ENCODE data around the gene P2RX5. TPM values are rescaled to one million over a fixed set of nuclear protein-coding genes. Genes with fewer than 3 reads are reported as not detected.

Gene P2RX5
- total RNA-seq, 2 donors from 2014 or later: 46.5 to 60.1 TPM

DNA sequence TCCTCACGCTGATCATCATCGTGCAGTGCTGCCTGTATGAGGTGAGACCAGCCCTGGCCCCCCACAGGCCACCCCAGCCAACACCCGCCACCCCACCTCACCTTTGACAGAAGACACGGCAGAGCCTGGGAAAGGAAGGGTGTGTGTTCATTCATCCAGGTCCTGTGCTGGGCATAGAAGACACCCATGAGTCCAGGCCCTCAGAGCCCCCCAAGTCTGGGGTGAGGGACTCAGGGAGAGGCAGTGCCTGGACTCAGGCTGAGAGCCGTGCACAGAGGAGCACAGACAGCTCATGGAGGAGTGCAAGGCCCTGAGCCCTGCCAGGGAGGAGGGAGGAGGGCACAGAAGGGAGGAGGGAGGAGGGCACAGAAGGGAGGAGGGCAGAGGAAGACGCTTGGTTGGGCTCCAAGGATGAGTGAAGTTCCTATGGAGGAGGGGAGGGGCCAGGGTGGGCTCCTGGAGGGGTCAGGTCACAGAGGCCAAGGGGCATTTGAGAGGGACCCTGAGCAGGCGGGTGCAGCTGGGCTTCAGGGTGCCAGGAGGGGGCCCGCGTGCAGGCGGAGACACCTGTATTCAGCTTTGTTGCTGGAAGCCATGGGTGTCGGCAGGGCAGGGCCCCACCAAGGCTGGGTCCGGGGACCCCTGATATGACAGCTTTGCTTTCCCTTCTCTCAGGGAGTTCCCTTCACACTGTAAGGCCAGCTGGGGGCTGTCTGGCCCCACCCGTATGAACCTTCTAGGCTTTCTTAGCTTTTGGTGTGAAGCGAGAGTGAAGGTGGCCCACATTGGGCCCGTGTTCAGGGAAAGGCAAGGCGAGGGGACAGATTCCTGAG, 39.0 kb downstream of the P2RX5 start:
- H3K27ac Mint-ChIP-seq: no peak overlapping the region
- ATAC-seq (replicated peaks in 1 of 2) (no peak), DNase-seq (no peak)
- no peaks in the 10 kb centered on the region for H3K36me3 Mint-ChIP-seq (ENCODE audit: insufficient read depth in 2 of 2)
- H3K4me1 Mint-ChIP-seq (ENCODE audit: low read depth): no peaks in the 10 kb centered on the region
- H3K27me3 Mint-ChIP-seq (ENCODE audit: low read depth): no peaks in the 10 kb centered on the region
- no peaks in the 10 kb centered on the region for H3K9me3 Mint-ChIP-seq
- no peak overlapping the region for H3K4me3 Mint-ChIP-seq

DNA sequence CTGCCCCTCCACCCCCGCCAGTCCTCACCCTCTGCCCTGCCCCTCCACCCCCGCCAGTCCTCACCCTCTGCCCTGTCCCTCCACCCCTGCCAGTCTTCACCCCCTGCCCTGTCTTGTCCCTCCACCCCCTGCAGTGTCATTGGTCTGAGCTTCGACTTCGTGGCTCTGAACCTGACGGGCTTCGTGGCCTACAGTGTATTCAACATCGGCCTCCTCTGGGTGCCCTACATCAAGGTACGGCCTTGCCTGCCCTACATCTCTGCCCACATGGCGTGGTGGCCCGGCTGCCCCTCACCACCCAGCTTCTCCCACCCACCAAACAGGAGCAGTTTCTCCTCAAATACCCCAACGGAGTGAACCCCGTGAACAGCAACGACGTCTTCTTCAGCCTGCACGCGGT, 39.6 kb downstream of the P2RX5 start:
- no peak for DNase-seq
- Mint-ChIP-seq H3K36me3 (ENCODE audit: insufficient read depth in 2 of 2) (no peaks in the 10 kb centered on the region), H3K27ac (no peak overlapping the region), H3K4me3 (no peak overlapping the region), H3K27me3 (ENCODE audit: low read depth) (no peaks in the 10 kb centered on the region), H3K4me1 (ENCODE audit: low read depth) (no peaks in the 10 kb centered on the region), H3K9me3 (no peaks in the 10 kb centered on the region)
- ATAC-seq (replicated peaks in 1 of 2): no peak

DNA sequence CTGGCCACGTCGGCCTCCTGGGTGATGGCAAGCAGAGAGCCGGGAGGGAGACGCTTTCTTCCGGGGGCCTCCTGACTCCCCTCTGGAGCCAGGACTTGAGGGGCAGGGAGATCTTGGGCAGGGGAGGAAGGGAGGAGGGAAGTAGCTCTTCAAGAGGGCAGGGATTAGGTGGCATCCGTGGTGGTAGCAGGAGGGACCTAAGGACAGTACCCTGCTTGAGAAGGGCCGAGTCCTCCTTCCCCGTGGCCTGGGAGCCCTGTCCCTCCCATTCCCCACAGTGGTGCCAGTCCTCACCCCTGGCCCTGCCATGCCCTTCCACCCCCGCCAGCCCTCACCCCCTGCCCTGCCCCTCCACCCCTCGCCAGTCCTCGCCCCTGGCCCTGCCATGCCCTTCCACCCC, 40.2 kb downstream of the P2RX5 start:
- no peak overlapping the region for H3K27ac Mint-ChIP-seq

DNA sequence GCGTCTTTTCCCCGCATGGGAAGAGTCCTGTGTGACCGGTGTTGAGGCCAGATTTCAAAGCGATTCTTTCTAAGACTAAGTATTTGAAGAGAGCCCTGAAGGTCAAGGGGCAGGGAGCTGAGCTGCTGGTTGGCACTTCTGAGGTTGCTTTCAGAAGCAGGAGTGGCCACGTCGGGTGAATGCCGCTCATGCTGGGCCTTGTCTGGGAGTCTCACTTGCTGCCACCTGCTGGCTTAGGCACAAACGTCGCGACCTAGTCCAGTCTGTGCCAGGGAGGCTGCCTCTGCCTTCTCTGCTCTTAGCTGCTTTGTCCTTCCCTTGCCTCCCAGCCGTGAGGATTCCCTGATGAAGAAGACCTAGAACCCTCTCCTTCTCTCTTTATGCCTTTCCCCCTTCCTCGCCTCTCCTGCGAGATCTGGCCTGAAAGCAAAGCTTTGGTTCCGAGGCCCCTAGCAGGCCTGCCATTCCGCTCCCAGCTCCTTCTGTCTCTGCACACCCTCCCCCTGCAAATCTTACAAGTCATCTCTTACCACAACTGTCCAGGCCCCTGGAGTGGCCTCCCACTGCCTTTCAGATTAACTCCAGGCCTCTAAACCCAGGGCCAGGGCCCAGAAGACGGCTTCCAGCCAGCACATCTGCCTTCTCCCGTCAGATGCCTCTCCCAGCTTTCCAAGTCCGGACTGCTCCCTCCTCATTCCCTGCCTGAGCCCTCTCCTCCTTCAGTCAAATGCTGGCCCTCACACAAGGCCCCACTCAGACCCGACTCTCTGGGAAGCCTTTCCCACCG, 48.0 kb downstream of the P2RX5 start:
- no peaks in the 10 kb centered on the region for H3K27me3 Mint-ChIP-seq (ENCODE audit: low read depth)
- no peaks in the 10 kb centered on the region for H3K9me3 Mint-ChIP-seq
- DNase-seq: peak; percentile 48 to 62
- ATAC-seq (replicated peaks in 1 of 2): peak; percentile 70 to 79
- H3K36me3 Mint-ChIP-seq (ENCODE audit: insufficient read depth in 2 of 2): peaks cover 0 to 5% of the 10 kb centered on the region in 2 donors
- H3K4me1 Mint-ChIP-seq (ENCODE audit: low read depth): peaks cover 20% of the 10 kb centered on the region
- H3K27ac Mint-ChIP-seq: no peak overlapping the region
- H3K4me3 Mint-ChIP-seq: no peak overlapping the region

More for the DNA sequence above, 40.2 kb downstream of the P2RX5 start:
- Mint-ChIP-seq H3K9me3 (no peaks in the 10 kb centered on the region), H3K27me3 (ENCODE audit: low read depth) (no peaks in the 10 kb centered on the region), H3K4me3 (no peak overlapping the region), H3K36me3 (ENCODE audit: insufficient read depth in 2 of 2) (no peaks in the 10 kb centered on the region), H3K4me1 (ENCODE audit: low read depth) (no peaks in the 10 kb centered on the region)
- no peak for DNase-seq
- no peak for ATAC-seq (replicated peaks in 1 of 2)

DNA sequence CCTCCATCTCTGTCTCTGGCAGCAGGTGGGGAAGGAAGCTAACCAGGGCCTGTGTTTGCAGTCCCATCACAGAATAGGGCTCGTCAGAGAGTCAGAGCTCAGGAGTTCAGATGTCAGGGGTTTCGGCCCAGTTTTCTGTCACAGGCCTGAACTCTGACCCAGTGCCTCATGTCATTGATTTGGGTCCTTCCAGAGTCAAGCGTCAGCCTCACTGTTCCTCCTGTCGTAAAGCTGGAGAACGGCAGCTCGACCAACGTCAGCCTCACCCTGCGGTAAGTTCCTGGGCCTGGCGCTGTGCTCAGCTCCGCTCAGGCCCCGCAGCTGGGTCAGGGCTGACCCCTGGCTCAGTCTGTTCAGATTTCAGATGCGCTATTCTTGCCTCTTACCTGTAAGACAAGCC, 48.7 kb downstream of the P2RX5 start:
- H3K27ac Mint-ChIP-seq: no peak overlapping the region
- H3K27me3 Mint-ChIP-seq (ENCODE audit: low read depth): no peaks in the 10 kb centered on the region
- H3K36me3 Mint-ChIP-seq (ENCODE audit: insufficient read depth in 2 of 2): peaks cover 0 to 5% of the 10 kb centered on the region in 2 donors
- no peaks in the 10 kb centered on the region for H3K9me3 Mint-ChIP-seq
- no peak for ATAC-seq (replicated peaks in 1 of 2)
- H3K4me1 Mint-ChIP-seq (ENCODE audit: low read depth): peaks cover 23% of the 10 kb centered on the region
- no peak overlapping the region for H3K4me3 Mint-ChIP-seq
- no peak for DNase-seq

DNA sequence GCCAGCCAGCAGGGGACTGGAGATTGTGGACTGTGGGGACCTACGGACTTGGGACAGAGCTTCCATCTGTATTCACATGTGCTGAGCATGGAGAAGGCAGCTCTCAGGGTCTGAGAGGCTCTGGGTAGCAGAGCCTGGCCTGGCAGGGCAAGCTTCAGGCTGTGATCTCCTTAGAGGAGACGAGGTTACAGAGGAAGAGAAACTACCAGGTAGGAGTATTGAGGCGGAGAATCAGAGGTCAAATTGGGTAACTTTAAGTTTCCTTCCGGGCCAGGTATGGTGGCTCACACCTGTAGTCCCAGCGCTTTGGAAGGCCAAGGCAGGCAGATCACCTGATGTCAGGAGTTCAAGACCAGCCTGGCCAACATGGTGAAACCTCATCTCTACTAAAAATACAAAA, 50.6 kb downstream of the P2RX5 start:
- Mint-ChIP-seq H3K9me3 (no peaks in the 10 kb centered on the region), H3K4me3 (no peak overlapping the region), H3K27me3 (ENCODE audit: low read depth) (no peaks in the 10 kb centered on the region), H3K36me3 (ENCODE audit: insufficient read depth in 2 of 2) (peaks cover 2 to 5% of the 10 kb centered on the region in 2 donors), H3K27ac (no peak overlapping the region), H3K4me1 (ENCODE audit: low read depth) (peaks cover 40% of the 10 kb centered on the region)
- ATAC-seq (replicated peaks in 1 of 2): no peak
- DNase-seq: no peak

DNA sequence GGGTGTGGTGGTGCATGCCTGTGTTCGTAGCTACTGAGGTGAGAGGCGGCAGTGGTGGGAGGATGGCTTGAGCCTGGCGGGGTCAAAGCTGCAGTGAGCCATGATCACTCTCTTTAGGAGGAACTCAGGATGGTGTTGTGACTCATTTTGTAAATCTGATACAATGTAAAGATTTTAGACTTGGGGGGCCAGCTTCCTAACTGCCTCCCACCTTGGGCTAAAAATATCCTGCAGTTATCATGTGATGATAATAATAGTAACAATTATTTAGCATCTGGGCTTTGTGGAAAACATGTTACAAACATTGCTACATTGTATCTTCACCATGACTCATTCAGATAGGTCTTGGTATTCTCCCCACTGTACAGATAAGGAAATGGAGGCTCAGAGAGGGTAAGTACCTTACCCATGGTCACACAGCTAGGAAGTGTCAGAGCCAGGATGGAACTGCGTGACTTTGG, 52.0 kb downstream of the P2RX5 start:
- H3K27ac Mint-ChIP-seq: no peak overlapping the region
- H3K4me3 Mint-ChIP-seq: no peak overlapping the region
- peaks cover 48% of the 10 kb centered on the region for H3K4me1 Mint-ChIP-seq (ENCODE audit: low read depth)
- peak in 1 of 2 donors; percentile 16 for DNase-seq
- no peaks in the 10 kb centered on the region for H3K27me3 Mint-ChIP-seq (ENCODE audit: low read depth)
- H3K36me3 Mint-ChIP-seq (ENCODE audit: insufficient read depth in 2 of 2): peaks cover 2% of the 10 kb centered on the region in 2 donors
- peak; percentile 29 to 33 for ATAC-seq (replicated peaks in 1 of 2)
- H3K9me3 Mint-ChIP-seq: no peaks in the 10 kb centered on the region

DNA sequence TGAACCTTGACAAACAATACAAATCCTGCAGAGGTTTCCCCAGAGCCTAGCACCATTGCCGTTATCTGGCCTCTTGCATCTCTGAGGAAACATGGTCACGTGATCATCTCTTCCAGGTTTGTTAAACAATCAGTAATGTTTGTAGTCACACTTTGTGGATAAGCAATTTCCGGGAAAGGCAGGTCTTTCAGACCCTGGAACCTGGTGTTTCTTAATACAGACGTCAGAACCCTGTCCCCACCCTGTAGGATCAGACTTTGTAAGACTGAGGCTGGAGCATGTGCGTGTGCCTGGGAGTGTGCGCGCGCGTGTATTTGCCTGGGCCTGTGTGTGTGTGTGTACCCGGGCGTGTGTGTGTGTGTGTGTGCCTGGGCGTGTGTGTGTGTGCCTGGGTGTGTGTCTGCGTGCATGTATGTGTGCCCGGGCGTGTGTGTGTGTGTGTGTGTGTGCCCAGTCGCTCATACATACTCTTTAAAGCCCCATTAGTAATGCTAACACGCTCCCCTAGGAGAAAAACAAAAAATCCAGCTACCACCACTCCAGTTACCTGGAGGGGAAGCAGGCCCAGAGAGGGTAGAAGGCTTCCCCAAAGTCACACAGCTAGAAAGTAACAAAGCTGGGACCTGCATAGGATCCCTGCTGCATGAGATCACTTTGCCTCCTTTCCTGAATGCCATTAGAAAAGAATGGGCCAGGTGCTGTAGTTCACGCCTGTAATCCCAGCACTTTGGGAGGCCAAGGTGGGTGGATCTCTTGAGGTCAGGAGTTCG, 54.1 kb downstream of the P2RX5 start:
- Mint-ChIP-seq H3K4me1 (ENCODE audit: low read depth) (peaks cover 66% of the 10 kb centered on the region), H3K36me3 (ENCODE audit: insufficient read depth in 2 of 2) (peaks cover 2% of the 10 kb centered on the region in 2 donors), H3K27ac (peak overlapping the region; percentile 52)

DNA sequence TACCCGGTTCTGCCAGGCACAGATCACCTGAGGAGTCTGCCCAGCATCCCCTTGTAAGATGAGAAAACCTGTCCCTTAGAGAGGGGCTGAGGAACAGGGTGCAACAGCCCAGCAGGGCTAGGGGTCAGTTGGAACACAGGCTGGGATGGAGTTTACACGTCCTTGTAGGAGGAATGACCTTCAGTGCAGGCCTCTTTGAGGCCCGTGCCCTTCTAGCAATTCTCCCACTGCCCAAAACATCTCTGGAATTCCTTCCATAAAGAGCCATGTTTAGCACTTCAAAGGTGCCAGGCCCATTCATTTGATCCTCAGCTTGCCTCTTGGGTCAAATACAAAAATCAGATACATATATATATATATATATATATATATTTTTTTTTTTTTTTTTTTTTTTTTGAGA, 54.9 kb downstream of the P2RX5 start:
- peak overlapping the region; percentile 82 for H3K27ac Mint-ChIP-seq
- H3K4me1 Mint-ChIP-seq (ENCODE audit: low read depth): peaks cover 66% of the 10 kb centered on the region
- H3K36me3 Mint-ChIP-seq (ENCODE audit: insufficient read depth in 2 of 2): peaks cover 2% of the 10 kb centered on the region in 2 donors

More for the DNA sequence above, 54.1 kb downstream of the P2RX5 start:
- Mint-ChIP-seq H3K27me3 (ENCODE audit: low read depth) (no peaks in the 10 kb centered on the region), H3K9me3 (no peaks in the 10 kb centered on the region), H3K4me3 (no peak overlapping the region)
- DNase-seq: no peak
- ATAC-seq (replicated peaks in 1 of 2): no peak

DNA sequence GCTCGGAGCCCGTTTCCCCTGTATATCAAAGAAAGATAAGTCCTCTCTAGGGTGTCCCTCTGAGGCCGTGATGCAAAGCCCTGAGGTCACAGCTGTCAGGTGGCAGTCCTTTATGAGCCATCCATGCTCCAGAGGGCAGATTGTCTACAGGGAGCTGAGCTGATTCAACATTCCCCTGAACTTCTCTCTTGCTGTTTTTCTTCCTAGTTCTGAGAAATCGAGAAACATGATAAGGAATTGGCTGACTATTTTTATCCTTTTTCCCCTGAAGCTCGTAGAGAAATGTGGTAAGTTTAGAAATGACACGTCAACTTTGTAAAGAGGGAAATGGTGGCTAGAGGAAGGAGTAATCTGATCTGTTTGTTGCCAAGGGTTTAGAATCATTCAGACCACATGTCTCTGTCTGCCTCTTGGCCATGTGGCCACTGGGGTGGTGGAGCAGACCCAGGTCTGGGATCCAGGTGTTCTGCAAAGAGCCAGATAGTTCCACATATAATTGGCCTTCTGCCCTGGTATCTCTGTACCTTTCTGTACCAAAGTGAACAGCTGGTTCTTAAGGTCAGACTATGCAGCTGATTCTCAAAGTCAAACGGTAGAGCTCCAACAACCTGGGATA, 55.9 kb downstream of the P2RX5 start:
- H3K9me3 Mint-ChIP-seq: no peaks in the 10 kb centered on the region
- peak; percentile 38 to 54 for DNase-seq

More for the DNA sequence above, 54.9 kb downstream of the P2RX5 start:
- no peak for DNase-seq
- H3K4me3 Mint-ChIP-seq: no peak overlapping the region
- no peaks in the 10 kb centered on the region for H3K9me3 Mint-ChIP-seq
- ATAC-seq (replicated peaks in 1 of 2): no peak
- H3K27me3 Mint-ChIP-seq (ENCODE audit: low read depth): no peaks in the 10 kb centered on the region

DNA sequence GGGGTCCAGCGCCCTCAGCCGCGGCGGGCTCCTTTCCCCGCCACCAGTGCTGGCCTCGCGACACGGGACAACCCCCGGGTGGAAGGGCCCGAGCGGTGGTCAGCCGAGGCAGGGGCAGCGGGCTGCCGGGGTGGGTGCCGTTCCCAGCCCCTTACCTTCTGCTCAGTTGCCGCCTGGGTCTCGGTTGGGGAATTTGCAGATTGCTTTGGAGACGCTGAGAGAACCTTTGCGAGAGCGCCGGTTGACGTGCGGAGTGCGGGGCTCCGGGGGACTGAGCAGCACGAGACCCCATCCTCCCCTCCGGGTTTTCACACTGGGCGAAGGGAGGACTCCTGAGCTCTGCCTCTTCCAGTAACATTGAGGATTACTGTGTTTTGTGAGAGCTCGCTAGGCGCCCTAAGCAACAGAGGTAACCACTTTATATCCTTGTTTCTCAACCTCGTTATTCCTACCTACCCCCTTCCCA, 59.0 kb downstream of the P2RX5 start:
- Mint-ChIP-seq H3K27me3 (ENCODE audit: low read depth) (no peaks in the 10 kb centered on the region), H3K4me3 (peak overlapping the region; percentile 95 to 98), H3K9me3 (no peaks in the 10 kb centered on the region), H3K27ac (peak overlapping the region; percentile 91), H3K36me3 (ENCODE audit: insufficient read depth in 2 of 2) (peaks cover 0 to 2% of the 10 kb centered on the region in 2 donors), H3K4me1 (ENCODE audit: low read depth) (peaks cover 56% of the 10 kb centered on the region)
- no peak for DNase-seq
- no peak for ATAC-seq (replicated peaks in 1 of 2)

More for the DNA sequence above, 55.9 kb downstream of the P2RX5 start:
- peaks cover 67% of the 10 kb centered on the region for H3K4me1 Mint-ChIP-seq (ENCODE audit: low read depth)
- ATAC-seq (replicated peaks in 1 of 2): peak; percentile 34 to 35
- H3K4me3 Mint-ChIP-seq: peak overlapping the region; percentile 57 to 61
- no peaks in the 10 kb centered on the region for H3K27me3 Mint-ChIP-seq (ENCODE audit: low read depth)
- peak overlapping the region; percentile 82 for H3K27ac Mint-ChIP-seq
- H3K36me3 Mint-ChIP-seq (ENCODE audit: insufficient read depth in 2 of 2): peaks cover under 1 to 2% of the 10 kb centered on the region in 2 donors

DNA sequence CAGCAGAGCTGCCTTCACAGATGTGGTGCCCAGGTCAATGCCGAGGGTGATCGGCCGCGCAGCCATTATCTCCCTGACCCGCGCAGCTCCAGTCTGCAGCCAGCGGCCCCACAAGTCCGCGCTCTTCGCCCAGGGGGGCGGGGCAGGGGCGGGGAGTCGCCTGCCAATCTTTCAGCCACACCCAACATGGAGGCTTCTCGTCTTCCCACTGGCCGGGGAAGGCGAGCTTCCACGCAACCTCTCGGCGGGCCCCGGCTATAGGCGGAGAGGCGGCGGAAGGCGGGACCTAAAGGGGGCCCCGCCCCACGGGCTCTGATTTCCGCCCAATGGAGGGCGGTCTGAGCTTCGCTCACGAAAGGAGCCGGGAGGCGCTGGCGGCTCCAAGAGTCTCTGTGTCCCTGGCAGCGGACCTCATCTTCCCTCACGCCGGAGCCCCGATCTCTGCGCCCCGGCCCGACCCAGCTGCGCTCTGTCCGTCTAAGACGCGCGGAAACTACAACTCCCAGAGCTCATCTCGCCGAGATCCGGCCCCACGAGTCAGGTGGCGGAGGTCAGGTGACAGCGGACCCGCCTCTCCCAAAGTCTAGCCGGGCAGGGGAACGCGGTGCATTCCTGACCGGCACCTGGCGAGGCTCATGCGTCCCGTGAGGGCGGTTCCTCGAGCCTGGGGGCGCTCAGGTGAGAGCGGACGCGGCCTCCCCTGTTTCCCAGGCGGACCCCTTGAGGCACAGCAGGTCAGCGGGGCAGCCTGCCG, 59.6 kb downstream of the P2RX5 start, which contains the start of the genes CTNS and SHPK:
Gene CTNS (plus strand): TSS at position 607 of the 754 bp plus-strand sequence. CDS start 3,447 bp downstream, outside the sequence.
Gene SHPK (minus strand): TSS at position 97 of the 754 bp plus-strand sequence. CDS start 31 bp downstream, at position 66.
- Mint-ChIP-seq H3K36me3 (ENCODE audit: insufficient read depth in 2 of 2) (no peaks in the 10 kb centered on the region), H3K4me3 (peak within 1 kb of the TSS; percentile 95 to 98), H3K27ac (peak within 1 kb of the TSS; percentile 97), H3K27me3 (ENCODE audit: low read depth) (no peaks in the 10 kb centered on the region), H3K9me3 (no peaks in the 10 kb centered on the region), H3K4me1 (ENCODE audit: low read depth) (peaks cover 49% of the 10 kb centered on the region)
- ATAC-seq (replicated peaks in 1 of 2) (peak; percentile 96), DNase-seq (peak; percentile 97)
